ENCODE data around the gene MRPL12.

MRPL12 gene

DNA sequence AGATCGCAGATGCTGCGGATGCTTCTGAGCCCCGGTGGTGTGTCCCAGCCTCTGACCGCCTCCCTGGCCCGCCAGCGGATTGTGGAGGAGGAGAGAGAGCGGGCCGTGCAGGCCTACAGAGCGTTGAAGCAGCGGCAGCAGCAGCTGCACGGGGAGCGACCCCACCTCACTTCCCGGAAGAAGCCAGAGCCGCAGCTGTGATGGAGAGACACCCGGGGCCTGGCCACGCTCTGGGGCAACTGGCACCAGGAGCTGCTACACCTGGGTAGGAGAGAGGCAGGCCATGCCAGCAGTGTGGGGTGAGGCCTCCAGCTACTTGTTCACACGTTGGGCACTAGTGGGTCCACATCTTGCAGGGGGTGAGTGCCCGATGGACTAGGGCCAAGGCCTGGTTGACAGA is 30.7 kb upstream of the MRPL12 start:
- no peak for TF ChIP-seq TAF1 (IDR thresholded peaks at IDR 0.05; ENCODE audit: borderline replicate concordance, insufficient read depth, low read length)
- TF ChIP-seq, protein P1, sequence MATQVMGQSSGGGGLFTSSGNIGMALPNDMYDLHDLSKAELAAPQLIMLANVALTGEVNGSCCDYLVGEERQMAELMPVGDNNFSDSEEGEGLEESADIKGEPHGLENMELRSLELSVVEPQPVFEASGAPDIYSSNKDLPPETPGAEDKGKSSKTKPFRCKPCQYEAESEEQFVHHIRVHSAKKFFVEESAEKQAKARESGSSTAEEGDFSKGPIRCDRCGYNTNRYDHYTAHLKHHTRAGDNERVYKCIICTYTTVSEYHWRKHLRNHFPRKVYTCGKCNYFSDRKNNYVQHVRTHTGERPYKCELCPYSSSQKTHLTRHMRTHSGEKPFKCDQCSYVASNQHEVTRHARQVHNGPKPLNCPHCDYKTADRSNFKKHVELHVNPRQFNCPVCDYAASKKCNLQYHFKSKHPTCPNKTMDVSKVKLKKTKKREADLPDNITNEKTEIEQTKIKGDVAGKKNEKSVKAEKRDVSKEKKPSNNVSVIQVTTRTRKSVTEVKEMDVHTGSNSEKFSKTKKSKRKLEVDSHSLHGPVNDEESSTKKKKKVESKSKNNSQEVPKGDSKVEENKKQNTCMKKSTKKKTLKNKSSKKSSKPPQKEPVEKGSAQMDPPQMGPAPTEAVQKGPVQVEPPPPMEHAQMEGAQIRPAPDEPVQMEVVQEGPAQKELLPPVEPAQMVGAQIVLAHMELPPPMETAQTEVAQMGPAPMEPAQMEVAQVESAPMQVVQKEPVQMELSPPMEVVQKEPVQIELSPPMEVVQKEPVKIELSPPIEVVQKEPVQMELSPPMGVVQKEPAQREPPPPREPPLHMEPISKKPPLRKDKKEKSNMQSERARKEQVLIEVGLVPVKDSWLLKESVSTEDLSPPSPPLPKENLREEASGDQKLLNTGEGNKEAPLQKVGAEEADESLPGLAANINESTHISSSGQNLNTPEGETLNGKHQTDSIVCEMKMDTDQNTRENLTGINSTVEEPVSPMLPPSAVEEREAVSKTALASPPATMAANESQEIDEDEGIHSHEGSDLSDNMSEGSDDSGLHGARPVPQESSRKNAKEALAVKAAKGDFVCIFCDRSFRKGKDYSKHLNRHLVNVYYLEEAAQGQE (IDR thresholded peaks at IDR 0.05; ENCODE audit: insufficient read depth in 1 of 2, low read depth in 2 of 2, low read length in 2 of 2): no peak
- no peak for TF ChIP-seq FOXP2 (optimal IDR thresholded peaks at IDR 0.05; ENCODE audit: borderline replicate concordance, extremely low read depth, extremely low read length, insufficient read depth)
- TF ChIP-seq POLR2AphosphoS5 (IDR thresholded peaks at IDR 0.05; ENCODE audit: low read depth, low read length): no peak
- TF ChIP-seq SIN3A (IDR thresholded peaks at IDR 0.05; ENCODE audit: borderline replicate concordance, insufficient read depth, low read length): no peak

GRCh38 chr17:81672954-81673353 is 30.2 kb upstream of the MRPL12 start:
- TF ChIP-seq TAF1 (IDR thresholded peaks at IDR 0.05; ENCODE audit: borderline replicate concordance, insufficient read depth, low read length) (no peak), FOXP2 (optimal IDR thresholded peaks at IDR 0.05; ENCODE audit: borderline replicate concordance, extremely low read depth, extremely low read length, insufficient read depth) (no peak), POLR2AphosphoS5 (IDR thresholded peaks at IDR 0.05; ENCODE audit: low read depth, low read length) (no peak), SIN3A (IDR thresholded peaks at IDR 0.05; ENCODE audit: borderline replicate concordance, insufficient read depth, low read length) (no peak)
- TF ChIP-seq, protein P1 (IDR thresholded peaks at IDR 0.05; ENCODE audit: insufficient read depth in 1 of 2, low read depth in 2 of 2, low read length in 2 of 2): no peak

DNA sequence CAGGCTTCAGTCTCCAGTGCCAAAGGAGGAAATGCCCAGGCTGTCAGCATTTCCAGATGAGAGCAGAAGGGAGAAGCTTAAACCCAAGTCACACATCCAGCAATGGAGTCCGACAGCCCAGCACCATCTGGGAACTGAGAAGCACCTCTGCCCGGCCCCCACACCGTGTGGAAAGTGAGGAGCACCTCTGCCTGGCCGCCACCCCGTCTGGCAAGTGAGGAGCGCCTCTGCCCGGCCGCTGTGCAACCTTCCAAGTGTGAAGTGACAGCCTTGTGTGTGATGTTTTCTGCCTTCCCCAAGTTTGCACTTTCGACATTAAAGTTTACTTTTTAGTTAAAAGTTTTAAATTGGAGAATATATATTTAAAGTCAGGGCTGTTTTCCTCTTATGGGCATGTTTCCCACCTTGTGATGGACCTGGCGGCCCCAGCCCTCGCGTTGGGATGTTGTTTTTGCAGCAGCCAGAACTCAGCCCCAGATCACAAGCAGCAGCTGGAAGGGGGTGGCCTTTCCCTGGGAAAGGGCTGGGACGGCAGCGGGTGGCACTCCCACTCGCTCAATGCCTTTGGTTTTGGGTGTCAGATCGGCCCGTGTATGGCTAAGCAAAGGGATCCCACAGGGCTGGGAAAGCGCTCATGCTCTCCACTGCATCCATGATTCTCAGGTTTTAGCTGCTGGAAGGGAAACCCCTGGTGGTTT is 29.5 kb upstream of the MRPL12 start:
- TF ChIP-seq TAF1 (IDR thresholded peaks at IDR 0.05; ENCODE audit: borderline replicate concordance, insufficient read depth, low read length) (no peak), POLR2AphosphoS5 (IDR thresholded peaks at IDR 0.05; ENCODE audit: low read depth, low read length) (no peak), FOXP2 (optimal IDR thresholded peaks at IDR 0.05; ENCODE audit: borderline replicate concordance, extremely low read depth, extremely low read length, insufficient read depth) (no peak), SIN3A (IDR thresholded peaks at IDR 0.05; ENCODE audit: borderline replicate concordance, insufficient read depth, low read length) (no peak)
- TF ChIP-seq, protein P1 (IDR thresholded peaks at IDR 0.05; ENCODE audit: insufficient read depth in 1 of 2, low read depth in 2 of 2, low read length in 2 of 2): no peak

- TF ChIP-seq TAF1 (IDR thresholded peaks at IDR 0.05; ENCODE audit: borderline replicate concordance, insufficient read depth, low read length) (no peak), SIN3A (IDR thresholded peaks at IDR 0.05; ENCODE audit: borderline replicate concordance, insufficient read depth, low read length) (no peak), POLR2AphosphoS5 (IDR thresholded peaks at IDR 0.05; ENCODE audit: low read depth, low read length) (no peak), FOXP2 (optimal IDR thresholded peaks at IDR 0.05; ENCODE audit: borderline replicate concordance, extremely low read depth, extremely low read length, insufficient read depth) (no peak)
- TF ChIP-seq, protein P1 (IDR thresholded peaks at IDR 0.05; ENCODE audit: insufficient read depth in 1 of 2, low read depth in 2 of 2, low read length in 2 of 2): no peak
These were observed 26.3 kb upstream of the MRPL12 start for GRCh38 chr17:81676906-81677305.
